ENCODE data around the gene RALY.

Gene RALY

GRCh38 chr20:34061695-34062094 is 68.0 kb downstream of the RALY start:
- TF ChIP-seq ZFP30 (CRISPR knock-in tag; IDR thresholded peaks at IDR 0.05) (no peak), ZNF8 (CRISPR knock-in tag; IDR thresholded peaks at IDR 0.05) (no peak), BACH2 (CRISPR knock-in tag; IDR thresholded peaks at IDR 0.05; ENCODE audit: borderline replicate concordance) (no peak)
- no peak for ATAC-seq

- TF ChIP-seq ZNF565 (CRISPR knock-in tag; conservative IDR thresholded peaks at IDR 0.05; ENCODE audit: low read depth) = no peak
- no peak for TF ChIP-seq ZC3H10 (CRISPR knock-in tag; IDR thresholded peaks at IDR 0.05)
- TF ChIP-seq OSR1 (CRISPR knock-in tag; IDR thresholded peaks at IDR 0.05) = no peak
- no peak for TF ChIP-seq ISL1 (CRISPR knock-in tag; IDR thresholded peaks at IDR 0.05)
- TF ChIP-seq ZNF8 (CRISPR knock-in tag; IDR thresholded peaks at IDR 0.05) = no peak
- no peak for TF ChIP-seq PPARA (CRISPR knock-in tag; IDR thresholded peaks at IDR 0.05; ENCODE audit: borderline replicate concordance)
- no peak for TF ChIP-seq BACH2 (CRISPR knock-in tag; IDR thresholded peaks at IDR 0.05; ENCODE audit: borderline replicate concordance)
- TF ChIP-seq CSDC2 (CRISPR knock-in tag; IDR thresholded peaks at IDR 0.05) = no peak
- TF ChIP-seq CSRNP3 (CRISPR knock-in tag; IDR thresholded peaks at IDR 0.05) = no peak
- TF ChIP-seq RARB (CRISPR knock-in tag; IDR thresholded peaks at IDR 0.05) = no peak
- no peak for TF ChIP-seq ZNF70 (CRISPR knock-in tag; IDR thresholded peaks at IDR 0.05)
- TF ChIP-seq, protein P1, sequence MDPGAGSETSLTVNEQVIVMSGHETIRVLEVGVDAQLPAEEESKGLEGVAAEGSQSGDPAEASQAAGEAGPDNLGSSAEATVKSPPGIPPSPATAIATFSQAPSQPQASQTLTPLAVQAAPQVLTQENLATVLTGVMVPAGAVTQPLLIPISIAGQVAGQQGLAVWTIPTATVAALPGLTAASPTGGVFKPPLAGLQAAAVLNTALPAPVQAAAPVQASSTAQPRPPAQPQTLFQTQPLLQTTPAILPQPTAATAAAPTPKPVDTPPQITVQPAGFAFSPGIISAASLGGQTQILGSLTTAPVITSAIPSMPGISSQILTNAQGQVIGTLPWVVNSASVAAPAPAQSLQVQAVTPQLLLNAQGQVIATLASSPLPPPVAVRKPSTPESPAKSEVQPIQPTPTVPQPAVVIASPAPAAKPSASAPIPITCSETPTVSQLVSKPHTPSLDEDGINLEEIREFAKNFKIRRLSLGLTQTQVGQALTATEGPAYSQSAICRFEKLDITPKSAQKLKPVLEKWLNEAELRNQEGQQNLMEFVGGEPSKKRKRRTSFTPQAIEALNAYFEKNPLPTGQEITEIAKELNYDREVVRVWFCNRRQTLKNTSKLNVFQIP (CRISPR knock-in tag; IDR thresholded peaks at IDR 0.05; ENCODE audit: borderline replicate concordance, low read depth) = no peak
- no peak for TF ChIP-seq ARNTL (CRISPR knock-in tag; IDR thresholded peaks at IDR 0.05; ENCODE audit: borderline replicate concordance, low read depth)
- TF ChIP-seq TCF4 (CRISPR knock-in tag; IDR thresholded peaks at IDR 0.05; ENCODE audit: borderline replicate concordance) = no peak
- TF ChIP-seq ZFP30 (CRISPR knock-in tag; IDR thresholded peaks at IDR 0.05) = no peak
- TF ChIP-seq SNAI2 (CRISPR knock-in tag; IDR thresholded peaks at IDR 0.05) = no peak
- TF ChIP-seq TSHZ2 (CRISPR knock-in tag; IDR thresholded peaks at IDR 0.05) = no peak
- no peak for TF ChIP-seq ZFP3 (CRISPR knock-in tag; IDR thresholded peaks at IDR 0.05)
- ATAC-seq = no peak
Observed at GRCh38 chr20:34062570-34063482, 69.1 kb downstream of the RALY start.

DNA sequence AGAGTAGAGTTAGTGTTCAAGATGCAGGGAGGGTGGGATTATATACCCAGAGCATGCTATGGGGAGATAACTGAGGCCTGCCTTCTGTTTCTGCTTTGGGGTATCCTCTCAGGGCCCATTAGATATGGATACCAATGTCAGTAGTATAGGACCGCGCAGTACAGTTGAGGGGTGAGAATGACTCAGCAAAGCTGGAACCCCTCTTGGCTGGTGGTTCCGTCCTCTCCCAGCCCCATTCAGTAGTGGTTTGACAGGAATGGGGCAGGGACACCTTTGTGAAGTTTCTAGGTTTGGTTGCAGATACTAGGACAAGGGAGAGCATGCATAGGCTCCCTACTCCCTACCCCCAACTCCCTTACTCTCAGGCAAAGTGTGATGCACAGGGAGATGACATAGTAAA is 70.6 kb downstream of the RALY start:
- ATAC-seq = no peak
- TF ChIP-seq ISL1 (CRISPR knock-in tag; IDR thresholded peaks at IDR 0.05) (no peak), GLIS3 (CRISPR knock-in tag; IDR thresholded peaks at IDR 0.05) (no peak)

GRCh38 chr20:34065260-34065659 is 71.5 kb downstream of the RALY start:
- TF ChIP-seq BACH2 (CRISPR knock-in tag; IDR thresholded peaks at IDR 0.05; ENCODE audit: borderline replicate concordance) = no peak
- no peak for TF ChIP-seq CSDC2 (CRISPR knock-in tag; IDR thresholded peaks at IDR 0.05)
- no peak for TF ChIP-seq ZNF70 (CRISPR knock-in tag; IDR thresholded peaks at IDR 0.05)
- TF ChIP-seq TCF4 (CRISPR knock-in tag; IDR thresholded peaks at IDR 0.05; ENCODE audit: borderline replicate concordance) = no peak
- no peak for TF ChIP-seq ZC3H10 (CRISPR knock-in tag; IDR thresholded peaks at IDR 0.05)
- no peak for TF ChIP-seq PPARA (CRISPR knock-in tag; IDR thresholded peaks at IDR 0.05; ENCODE audit: borderline replicate concordance)
- TF ChIP-seq, protein P2, sequence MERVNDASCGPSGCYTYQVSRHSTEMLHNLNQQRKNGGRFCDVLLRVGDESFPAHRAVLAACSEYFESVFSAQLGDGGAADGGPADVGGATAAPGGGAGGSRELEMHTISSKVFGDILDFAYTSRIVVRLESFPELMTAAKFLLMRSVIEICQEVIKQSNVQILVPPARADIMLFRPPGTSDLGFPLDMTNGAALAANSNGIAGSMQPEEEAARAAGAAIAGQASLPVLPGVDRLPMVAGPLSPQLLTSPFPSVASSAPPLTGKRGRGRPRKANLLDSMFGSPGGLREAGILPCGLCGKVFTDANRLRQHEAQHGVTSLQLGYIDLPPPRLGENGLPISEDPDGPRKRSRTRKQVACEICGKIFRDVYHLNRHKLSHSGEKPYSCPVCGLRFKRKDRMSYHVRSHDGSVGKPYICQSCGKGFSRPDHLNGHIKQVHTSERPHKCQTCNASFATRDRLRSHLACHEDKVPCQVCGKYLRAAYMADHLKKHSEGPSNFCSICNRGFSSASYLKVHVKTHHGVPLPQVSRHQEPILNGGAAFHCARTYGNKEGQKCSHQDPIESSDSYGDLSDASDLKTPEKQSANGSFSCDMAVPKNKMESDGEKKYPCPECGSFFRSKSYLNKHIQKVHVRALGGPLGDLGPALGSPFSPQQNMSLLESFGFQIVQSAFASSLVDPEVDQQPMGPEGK (CRISPR knock-in tag; IDR thresholded peaks at IDR 0.05; ENCODE audit: borderline replicate concordance) = no peak
- no peak for TF ChIP-seq RARB (CRISPR knock-in tag; IDR thresholded peaks at IDR 0.05)
- no peak for TF ChIP-seq OSR1 (CRISPR knock-in tag; IDR thresholded peaks at IDR 0.05)
- TF ChIP-seq ZFP3 (CRISPR knock-in tag; IDR thresholded peaks at IDR 0.05) = 0 out of 2 replicates have a peak, but pooled peaks have one; percentile 33
- no peak for TF ChIP-seq CREB5 (CRISPR knock-in tag; IDR thresholded peaks at IDR 0.05; ENCODE audit: low read depth)
- TF ChIP-seq ISL1 (CRISPR knock-in tag; IDR thresholded peaks at IDR 0.05) = peak; percentile 54
- TF ChIP-seq, protein P1 (CRISPR knock-in tag; IDR thresholded peaks at IDR 0.05; ENCODE audit: borderline replicate concordance, low read depth) = no peak
- no peak for TF ChIP-seq ZNF8 (CRISPR knock-in tag; IDR thresholded peaks at IDR 0.05)
- ATAC-seq = peak; percentile 74
